IMR-90 (cell line): ENCODE data around the gene HCFC1.

Experiments
- MAFK ChIP-seq: IDR thresholded peaks from 2 replicates; pipeline ENCODE4 v1.6.1; 2012; ENCODE audit warnings: low read depth, low read length, improper control_type of control experiment
- POLR2A ChIP-seq: IDR thresholded peaks from 2 replicates; pipeline ENCODE4 v1.6.1; 2012; ENCODE audit warnings: mild to moderate bottlenecking, low read depth, low read length
- RAD21 ChIP-seq: IDR thresholded peaks from 2 replicates; pipeline ENCODE4 v1.6.1; 2012; ENCODE audit warnings: low read length, improper control_type of control experiment
- SMC3 ChIP-seq: fragments of 150-350 bp; IDR thresholded peaks from 2 replicates; pipeline ENCODE4 v1.6.1; 2016; ENCODE audit warnings: low read depth, mild to moderate bottlenecking, antibody characterized with exemption, low read length, moderate library complexity
- TF ChIP-seq, protein P1 (sequence below): conservative IDR thresholded peaks from 2 replicates; pipeline ENCODE4 v1.5.1; 2012; ENCODE audit warnings: mild to moderate bottlenecking, low read depth, low read length, improper control_type of control experiment
- TF ChIP-seq, protein P2 (sequence below): fragments of 150-350 bp; IDR thresholded peaks from 2 replicates; pipeline ENCODE4 v1.6.1; 2017; ENCODE audit warnings: mild to moderate bottlenecking, antibody characterized with exemption, low read length, low read depth

DNA sequence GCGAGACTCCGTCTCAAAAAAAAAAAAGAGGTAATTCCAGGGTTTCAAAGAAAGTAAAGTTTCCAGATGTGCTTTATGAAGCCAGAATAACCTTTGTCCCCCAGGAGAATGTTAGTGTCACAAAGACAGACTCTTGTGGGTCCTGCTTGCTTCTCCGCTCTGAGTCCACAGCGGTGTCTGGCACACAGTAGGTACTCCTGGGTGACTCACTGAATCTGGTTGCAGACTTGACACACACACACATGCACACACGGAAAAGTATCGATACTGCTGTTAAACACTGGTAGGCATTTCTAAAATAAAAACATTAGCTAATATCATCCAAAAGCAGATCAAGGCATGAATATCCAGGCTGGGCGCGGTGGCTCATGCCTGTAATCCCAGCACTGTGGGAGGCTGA lies 23.9 kb upstream of the HCFC1 start:
- TF ChIP-seq, protein P1, sequence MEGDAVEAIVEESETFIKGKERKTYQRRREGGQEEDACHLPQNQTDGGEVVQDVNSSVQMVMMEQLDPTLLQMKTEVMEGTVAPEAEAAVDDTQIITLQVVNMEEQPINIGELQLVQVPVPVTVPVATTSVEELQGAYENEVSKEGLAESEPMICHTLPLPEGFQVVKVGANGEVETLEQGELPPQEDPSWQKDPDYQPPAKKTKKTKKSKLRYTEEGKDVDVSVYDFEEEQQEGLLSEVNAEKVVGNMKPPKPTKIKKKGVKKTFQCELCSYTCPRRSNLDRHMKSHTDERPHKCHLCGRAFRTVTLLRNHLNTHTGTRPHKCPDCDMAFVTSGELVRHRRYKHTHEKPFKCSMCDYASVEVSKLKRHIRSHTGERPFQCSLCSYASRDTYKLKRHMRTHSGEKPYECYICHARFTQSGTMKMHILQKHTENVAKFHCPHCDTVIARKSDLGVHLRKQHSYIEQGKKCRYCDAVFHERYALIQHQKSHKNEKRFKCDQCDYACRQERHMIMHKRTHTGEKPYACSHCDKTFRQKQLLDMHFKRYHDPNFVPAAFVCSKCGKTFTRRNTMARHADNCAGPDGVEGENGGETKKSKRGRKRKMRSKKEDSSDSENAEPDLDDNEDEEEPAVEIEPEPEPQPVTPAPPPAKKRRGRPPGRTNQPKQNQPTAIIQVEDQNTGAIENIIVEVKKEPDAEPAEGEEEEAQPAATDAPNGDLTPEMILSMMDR, result no peak
- TF ChIP-seq MAFK (no peak), RAD21 (no peak), SMC3 (no peak), POLR2A (no peak)
- TF ChIP-seq, protein P2, sequence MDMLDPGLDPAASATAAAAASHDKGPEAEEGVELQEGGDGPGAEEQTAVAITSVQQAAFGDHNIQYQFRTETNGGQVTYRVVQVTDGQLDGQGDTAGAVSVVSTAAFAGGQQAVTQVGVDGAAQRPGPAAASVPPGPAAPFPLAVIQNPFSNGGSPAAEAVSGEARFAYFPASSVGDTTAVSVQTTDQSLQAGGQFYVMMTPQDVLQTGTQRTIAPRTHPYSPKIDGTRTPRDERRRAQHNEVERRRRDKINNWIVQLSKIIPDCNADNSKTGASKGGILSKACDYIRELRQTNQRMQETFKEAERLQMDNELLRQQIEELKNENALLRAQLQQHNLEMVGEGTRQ, result no peak
